DOHH2 (cell line): ENCODE data around the gene HIPK4.

Source experiments
- H3F3A ChIP-seq: fragments of 200-600 bp; sonication (generic), shearing (Covaris generic); 2 replicates; pipeline ENCODE4 v1.6.0; 2016; ENCODE audit warnings: antibody characterized with exemption, mild to moderate bottlenecking; ENCODE audit not compliant: control insufficient read depth, insufficient read depth
- H3K27ac ChIP-seq: fragments of 200-600 bp; sonication (generic); 2 replicates; pipeline ENCODE4 v1.5.1; 2014; ENCODE audit warnings: low read depth, mild to moderate bottlenecking, low read length, moderate library complexity
- H3K27me3 ChIP-seq: fragments of 200-600 bp; sonication (generic); 2 replicates; pipeline ENCODE4 v1.6.1; 2014; ENCODE audit warnings: mild to moderate bottlenecking, low read length, mixed read lengths; ENCODE audit not compliant: control insufficient read depth
- H3K36me3 ChIP-seq: fragments of 200-600 bp; sonication (generic); 2 replicates; pipeline ENCODE4 v1.6.1; 2014; ENCODE audit warnings: mild to moderate bottlenecking, low read length, moderate library complexity, mixed read lengths; ENCODE audit not compliant: control insufficient read depth
- H3K4me1 ChIP-seq: fragments of 200-600 bp; sonication (generic); 2 replicates; pipeline ENCODE4 v1.6.1; 2014; ENCODE audit warnings: mild to moderate bottlenecking, low read length, mixed read lengths; ENCODE audit not compliant: control insufficient read depth
- H3K4me2 ChIP-seq: fragments of 200-600 bp; sonication (generic); 2 replicates; pipeline ENCODE4 v1.6.0; 2014; ENCODE audit warnings: mild to moderate bottlenecking, low read length, moderate library complexity
- H3K4me3 ChIP-seq: fragments of 200-600 bp; sonication (generic); 2 replicates; pipeline ENCODE4 v1.5.1; 2014; ENCODE audit warnings: mild to moderate bottlenecking, low read length, mixed read lengths
- H3K79me2 ChIP-seq: fragments of 200-600 bp; sonication (generic); 2 replicates; pipeline ENCODE4 v1.6.1; 2014; ENCODE audit warnings: mild to moderate bottlenecking, low read length, mixed read lengths; ENCODE audit not compliant: control insufficient read depth
- H3K9me2 ChIP-seq: fragments of 200-600 bp; sonication (generic); replicated peaks from 2 replicates; pipeline ENCODE4 v1.6.1; 2014; ENCODE audit warnings: mild to moderate bottlenecking, low read length, mixed read lengths; ENCODE audit not compliant: control insufficient read depth
- H3K9me3 ChIP-seq: fragments of 200-600 bp; sonication (generic); 2 replicates; pipeline ENCODE4 v1.6.1; 2014; ENCODE audit warnings: antibody characterized with exemption, low read length, mixed read lengths; ENCODE audit not compliant: control insufficient read depth, insufficient read depth
- H4K20me1 ChIP-seq: fragments of 200-600 bp; sonication (generic); 2 replicates; pipeline ENCODE4 v1.6.0; 2014; ENCODE audit warnings: low read depth, mild to moderate bottlenecking, antibody characterized with exemption, low read length, moderate library complexity; ENCODE audit not compliant: control insufficient read depth, insufficient read depth
- CTCF ChIP-seq: fragments of 200-600 bp; sonication (generic); IDR thresholded peaks from one replicate; pipeline ENCODE4 v1.5.1; 2014; ENCODE audit warnings: antibody characterized with exemption, mild to moderate bottlenecking, low read depth, low read length; ENCODE audit not compliant: poor library complexity, severe bottlenecking
- EZH2phosphoT487 ChIP-seq: fragments of 200-600 bp; sonication (generic); IDR thresholded peaks from 2 replicates; pipeline ENCODE4 v1.6.1; 2017; ENCODE audit warnings: borderline replicate concordance, mild to moderate bottlenecking, antibody characterized with exemption, low read length, moderate library complexity, mixed read lengths

The HIPK4 gene

GRCh38 chr19:40395956-40396355 is 6.0 kb upstream of the HIPK4 start:
- Histone ChIP-seq H3K4me1 (no peaks in the 10 kb centered on the region), H3F3A (no peaks in the 10 kb centered on the region), H3K27me3 (no peaks in the 10 kb centered on the region), H3K4me3 (no peak overlapping the region), H4K20me1 (no peaks in the 10 kb centered on the region), H3K9me2 (no peaks in the 10 kb centered on the region), H3K27ac (no peak overlapping the region), H3K79me2 (no peaks in the 10 kb centered on the region), H3K4me2 (no peak overlapping the region), H3K36me3 (no peaks in the 10 kb centered on the region), H3K9me3 (no peaks in the 10 kb centered on the region)
- no peak for TF ChIP-seq EZH2phosphoT487
- no peak for TF ChIP-seq CTCF

GRCh38 chr19:40394816-40395210 is 4.8 kb upstream of the HIPK4 start:
- no peak overlapping the region for H3K4me3 ChIP-seq
- no peaks in the 10 kb centered on the region for H3K27me3 ChIP-seq
- no peak overlapping the region for H3K27ac ChIP-seq
- no peaks in the 10 kb centered on the region for H3K9me3 ChIP-seq
- no peaks in the 10 kb centered on the region for H3K9me2 ChIP-seq
- H3F3A ChIP-seq, result no peaks in the 10 kb centered on the region
- TF ChIP-seq EZH2phosphoT487 (no peak), CTCF (no peak)
- no peaks in the 10 kb centered on the region for H3K36me3 ChIP-seq
- no peaks in the 10 kb centered on the region for H3K4me1 ChIP-seq
- no peak overlapping the region for H3K4me2 ChIP-seq
- no peaks in the 10 kb centered on the region for H3K79me2 ChIP-seq
- no peaks in the 10 kb centered on the region for H4K20me1 ChIP-seq

GRCh38 chr19:40393894-40394815 is 4.2 kb upstream of the HIPK4 start:
- H3K27ac ChIP-seq, result no peak overlapping the region
- no peak overlapping the region for H3K4me3 ChIP-seq
- no peaks in the 10 kb centered on the region for H3K27me3 ChIP-seq
- no peaks in the 10 kb centered on the region for H3K36me3 ChIP-seq
- H3F3A ChIP-seq, result no peaks in the 10 kb centered on the region
- no peaks in the 10 kb centered on the region for H4K20me1 ChIP-seq
- H3K79me2 ChIP-seq, result no peaks in the 10 kb centered on the region
- H3K4me1 ChIP-seq, result no peaks in the 10 kb centered on the region
- H3K9me3 ChIP-seq, result no peaks in the 10 kb centered on the region
- no peak overlapping the region for H3K4me2 ChIP-seq
- no peaks in the 10 kb centered on the region for H3K9me2 ChIP-seq
- TF ChIP-seq EZH2phosphoT487, result no peak
- TF ChIP-seq CTCF, result no peak
